Ishikawa (cell line): ENCODE measurements around the gene PDCL2.

Experiments
- CEBPB ChIP-seq: IDR thresholded peaks from 2 replicates; pipeline ENCODE4 v1.6.1; 2012
- CREB1 ChIP-seq: IDR thresholded peaks from 2 replicates; pipeline ENCODE4 v1.6.1; 2012; ENCODE audit warnings: low read depth
- EGR1 ChIP-seq: IDR thresholded peaks from 2 replicates; pipeline ENCODE4 v1.6.1; 2012
- EP300 ChIP-seq: IDR thresholded peaks from 2 replicates; pipeline ENCODE4 v1.6.1; 2012; ENCODE audit warnings: borderline replicate concordance
- FOXM1 ChIP-seq: IDR thresholded peaks from 2 replicates; pipeline ENCODE4 v1.6.1; 2012; ENCODE audit warnings: low read depth, borderline replicate concordance
- MAX ChIP-seq: IDR thresholded peaks from 2 replicates; pipeline ENCODE4 v1.6.1; 2012
- NFIC ChIP-seq: IDR thresholded peaks from 2 replicates; pipeline ENCODE4 v1.6.1; 2012
- RAD21 ChIP-seq: IDR thresholded peaks from 2 replicates; pipeline ENCODE4 v1.6.1; 2012; ENCODE audit warnings: low read depth
- REST ChIP-seq: IDR thresholded peaks from 2 replicates; pipeline ENCODE4 v1.6.1; 2012; ENCODE audit warnings: low read depth, mild to moderate bottlenecking
- TAF1 ChIP-seq: IDR thresholded peaks from 2 replicates; pipeline ENCODE4 v1.6.1; 2012; ENCODE audit warnings: low read depth, mild to moderate bottlenecking
- TCF12 ChIP-seq: IDR thresholded peaks from 2 replicates; pipeline ENCODE4 v1.6.1; 2012; ENCODE audit warnings: low read depth
- TEAD4 ChIP-seq: IDR thresholded peaks from 2 replicates; pipeline ENCODE4 v1.6.1; 2012
- USF1 ChIP-seq: IDR thresholded peaks from 2 replicates; pipeline ENCODE4 v1.6.1; 2012
- YY1 ChIP-seq: IDR thresholded peaks from 2 replicates; pipeline ENCODE4 v1.6.1; 2012; ENCODE audit warnings: low read depth
- ZBTB7A ChIP-seq: IDR thresholded peaks from 2 replicates; pipeline ENCODE4 v1.6.1; 2012; ENCODE audit warnings: low read depth

The PDCL2 gene

GRCh38 chr4:55608591-55608990 lies 16.5 kb upstream of the PDCL2 start:
- no peak for TF ChIP-seq TCF12
- TF ChIP-seq FOXM1 = no peak
- TF ChIP-seq EGR1 = no peak
- no peak for TF ChIP-seq CEBPB

- no peak for TF ChIP-seq TCF12
- TF ChIP-seq NFIC = no peak
- no peak for TF ChIP-seq TEAD4
- TF ChIP-seq RAD21 = no peak
- TF ChIP-seq CREB1 = no peak
- no peak for TF ChIP-seq ZBTB7A
- no peak for TF ChIP-seq TAF1
- no peak for TF ChIP-seq REST
- TF ChIP-seq CEBPB = no peak
- TF ChIP-seq MAX = no peak
- no peak for TF ChIP-seq YY1
- no peak for TF ChIP-seq EGR1
- no peak for TF ChIP-seq FOXM1
- TF ChIP-seq EP300 = no peak
- TF ChIP-seq USF1 = no peak
Measured at GRCh38 chr4:55604996-55605395, 13.0 kb upstream of the PDCL2 start.

GRCh38 chr4:55600640-55601039 lies 8.6 kb upstream of the PDCL2 start:
- TF ChIP-seq NFIC (no peak), FOXM1 (no peak), RAD21 (no peak), ZBTB7A (no peak), YY1 (no peak), MAX (no peak), TCF12 (no peak), TEAD4 (no peak), REST (no peak)

- no peak for TF ChIP-seq CREB1
- TF ChIP-seq USF1 = no peak
- TF ChIP-seq CEBPB = no peak
- no peak for TF ChIP-seq EGR1
- TF ChIP-seq MAX = no peak
- TF ChIP-seq TAF1 = no peak
- TF ChIP-seq REST = no peak
- TF ChIP-seq YY1 = no peak
- TF ChIP-seq RAD21 = no peak
- TF ChIP-seq NFIC = no peak
Measured at GRCh38 chr4:55598641-55599040, 6.6 kb upstream of the PDCL2 start.

- TF ChIP-seq TCF12 (no peak), NFIC (no peak), REST (no peak), TAF1 (no peak), EP300 (no peak), CEBPB (no peak), USF1 (no peak), TEAD4 (no peak), FOXM1 (no peak), YY1 (no peak), EGR1 (no peak), ZBTB7A (no peak), MAX (no peak), CREB1 (no peak), RAD21 (no peak)
Measured at GRCh38 chr4:55588160-55588559, 3.9 kb downstream of the PDCL2 start.
